ENCODE measurements around the gene RANBP2.
A peak's percentile ranks its signal among the peaks of the same experiment; 100 is the strongest.
"Not testable (repeated sequence)": the region's sequence is repeated elsewhere in the genome, so short reads cannot be mapped to it uniquely, and the experiment has no call there.

The RANBP2 gene

GRCh38 chr2:108719149-108720044 lies at the start of gene RANBP2:
RANBP2 (plus strand) TSS chr2:108719482; CDS start chr2:108719607, 125 bp downstream.
- DNase-seq (ENCODE audit: low read depth in 2 of 2): peak; percentile 98 to 99
- H3K4me3 ChIP-seq (replicated peaks in 1 of 2; ENCODE audit: low read depth in 2 of 2, low read length in 2 of 2): peak within 1 kb of the TSS; percentile 78 to 86
- TF ChIP-seq CTCF (IDR thresholded peaks at IDR 0.05; ENCODE audit: low read depth, low read length): no peak

- DNase-seq (ENCODE audit: low read depth in 2 of 2): not testable (repeated sequence)
These were observed 49.0 kb upstream of the RANBP2 start for GRCh38 chr2:108670282-108670681.

GRCh38 chr2:108672200-108672805 lies 47.0 kb upstream of the RANBP2 start:
- not testable (repeated sequence) for DNase-seq (ENCODE audit: low read depth in 2 of 2); H3K4me3 ChIP-seq (replicated peaks in 1 of 2; ENCODE audit: low read depth in 2 of 2, low read length in 2 of 2)

More at GRCh38 chr2:108670282-108670681, 49.0 kb upstream of the RANBP2 start:
- not testable (repeated sequence) for H3K4me3 ChIP-seq (replicated peaks in 1 of 2; ENCODE audit: low read depth in 2 of 2, low read length in 2 of 2)

GRCh38 chr2:108676522-108676921 lies 42.8 kb upstream of the RANBP2 start:
- DNase-seq (ENCODE audit: low read depth in 2 of 2); H3K4me3 ChIP-seq (replicated peaks in 1 of 2; ENCODE audit: low read depth in 2 of 2, low read length in 2 of 2): not testable (repeated sequence)

- not testable (repeated sequence) for DNase-seq (ENCODE audit: low read depth in 2 of 2)
These were observed 42.0 kb upstream of the RANBP2 start for GRCh38 chr2:108677239-108677744.

GRCh38 chr2:108678198-108678651 lies 41.1 kb upstream of the RANBP2 start:
- H3K4me3 ChIP-seq (replicated peaks in 1 of 2; ENCODE audit: low read depth in 2 of 2, low read length in 2 of 2): not testable (repeated sequence)
- DNase-seq (ENCODE audit: low read depth in 2 of 2): peak; percentile 81 to 83

More at GRCh38 chr2:108677239-108677744, 42.0 kb upstream of the RANBP2 start:
- H3K4me3 ChIP-seq (replicated peaks in 1 of 2; ENCODE audit: low read depth in 2 of 2, low read length in 2 of 2): not testable (repeated sequence)

- H3K4me3 ChIP-seq (replicated peaks in 1 of 2; ENCODE audit: low read depth in 2 of 2, low read length in 2 of 2); DNase-seq (ENCODE audit: low read depth in 2 of 2): not testable (repeated sequence)
These were observed 38.5 kb upstream of the RANBP2 start for GRCh38 chr2:108680805-108681204.

GRCh38 chr2:108688818-108689756 lies 30.2 kb upstream of the RANBP2 start:
- peak in 1 of 2 donors; percentile 6 for DNase-seq (ENCODE audit: low read depth in 2 of 2)
- H3K4me3 ChIP-seq (replicated peaks in 1 of 2; ENCODE audit: low read depth in 2 of 2, low read length in 2 of 2): not testable (repeated sequence)

GRCh38 chr2:108690001-108690400 lies 29.3 kb upstream of the RANBP2 start:
- not testable (repeated sequence) for DNase-seq (ENCODE audit: low read depth in 2 of 2); H3K4me3 ChIP-seq (replicated peaks in 1 of 2; ENCODE audit: low read depth in 2 of 2, low read length in 2 of 2)

GRCh38 chr2:108691447-108691846 lies 27.8 kb upstream of the RANBP2 start:
- DNase-seq (ENCODE audit: low read depth in 2 of 2): no peak
- no peak for TF ChIP-seq CTCF (IDR thresholded peaks at IDR 0.05; ENCODE audit: low read depth, low read length)

More at GRCh38 chr2:108691447-108691846, 27.8 kb upstream of the RANBP2 start:
- no peak overlapping the region for H3K4me3 ChIP-seq (replicated peaks in 1 of 2; ENCODE audit: low read depth in 2 of 2, low read length in 2 of 2)

Data from cardiac fibroblast (primary cell).